ENCODE results near the gene TSR3. TPM values are rescaled to one million over a fixed set of nuclear protein-coding genes. Genes with fewer than 3 reads are reported as not detected.
A peak's percentile ranks its signal among the peaks of the same experiment; 100 is the strongest.

The TSR3 gene
- total and polyA plus RNA-seq, 2 of the 13 experiments (the other 11 are each of a cell fraction or from before 2014, with no cell fraction given) = 24.2 to 51.0 TPM

DNA sequence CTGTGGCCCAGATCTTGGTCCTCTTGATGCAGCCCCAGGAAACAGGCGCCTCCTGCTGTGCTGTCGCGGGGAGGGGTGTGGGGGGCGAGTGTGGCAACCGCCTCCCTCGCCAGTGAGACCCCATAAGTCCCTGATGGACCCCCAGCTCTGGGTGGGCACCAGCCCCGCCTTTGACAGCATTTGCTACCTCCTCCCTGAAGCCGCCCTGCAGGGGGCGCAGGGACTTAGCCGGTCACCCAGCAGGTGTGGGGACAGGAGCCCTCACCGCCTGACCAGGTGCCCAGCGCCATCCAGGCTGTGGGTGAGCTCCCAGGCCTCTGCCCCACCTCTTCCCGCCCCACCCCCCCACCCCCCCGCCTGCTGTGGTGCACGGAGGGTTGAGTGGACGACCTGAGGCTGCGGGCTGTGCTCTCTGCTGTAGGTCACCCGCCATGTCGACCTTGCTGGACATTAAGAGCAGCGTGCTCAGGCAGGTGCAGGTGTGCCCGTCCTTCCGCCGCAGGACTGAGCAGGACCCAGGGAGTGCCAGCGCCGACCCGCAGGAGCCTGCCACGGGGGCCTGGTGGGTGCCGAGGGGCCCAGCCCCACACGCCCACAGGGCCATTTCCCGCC is 13.5 kb downstream of the TSR3 start (continued):
- TF ChIP-seq, protein P1, sequence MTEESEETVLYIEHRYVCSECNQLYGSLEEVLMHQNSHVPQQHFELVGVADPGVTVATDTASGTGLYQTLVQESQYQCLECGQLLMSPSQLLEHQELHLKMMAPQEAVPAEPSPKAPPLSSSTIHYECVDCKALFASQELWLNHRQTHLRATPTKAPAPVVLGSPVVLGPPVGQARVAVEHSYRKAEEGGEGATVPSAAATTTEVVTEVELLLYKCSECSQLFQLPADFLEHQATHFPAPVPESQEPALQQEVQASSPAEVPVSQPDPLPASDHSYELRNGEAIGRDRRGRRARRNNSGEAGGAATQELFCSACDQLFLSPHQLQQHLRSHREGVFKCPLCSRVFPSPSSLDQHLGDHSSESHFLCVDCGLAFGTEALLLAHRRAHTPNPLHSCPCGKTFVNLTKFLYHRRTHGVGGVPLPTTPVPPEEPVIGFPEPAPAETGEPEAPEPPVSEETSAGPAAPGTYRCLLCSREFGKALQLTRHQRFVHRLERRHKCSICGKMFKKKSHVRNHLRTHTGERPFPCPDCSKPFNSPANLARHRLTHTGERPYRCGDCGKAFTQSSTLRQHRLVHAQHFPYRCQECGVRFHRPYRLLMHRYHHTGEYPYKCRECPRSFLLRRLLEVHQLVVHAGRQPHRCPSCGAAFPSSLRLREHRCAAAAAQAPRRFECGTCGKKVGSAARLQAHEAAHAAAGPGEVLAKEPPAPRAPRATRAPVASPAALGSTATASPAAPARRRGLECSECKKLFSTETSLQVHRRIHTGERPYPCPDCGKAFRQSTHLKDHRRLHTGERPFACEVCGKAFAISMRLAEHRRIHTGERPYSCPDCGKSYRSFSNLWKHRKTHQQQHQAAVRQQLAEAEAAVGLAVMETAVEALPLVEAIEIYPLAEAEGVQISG (CRISPR knock-in tag; IDR thresholded peaks at IDR 0.05) = no peak
- TF ChIP-seq ATAD3A (CRISPR knock-in tag; IDR thresholded peaks at IDR 0.05) = no peak
- TF ChIP-seq, protein P2, sequence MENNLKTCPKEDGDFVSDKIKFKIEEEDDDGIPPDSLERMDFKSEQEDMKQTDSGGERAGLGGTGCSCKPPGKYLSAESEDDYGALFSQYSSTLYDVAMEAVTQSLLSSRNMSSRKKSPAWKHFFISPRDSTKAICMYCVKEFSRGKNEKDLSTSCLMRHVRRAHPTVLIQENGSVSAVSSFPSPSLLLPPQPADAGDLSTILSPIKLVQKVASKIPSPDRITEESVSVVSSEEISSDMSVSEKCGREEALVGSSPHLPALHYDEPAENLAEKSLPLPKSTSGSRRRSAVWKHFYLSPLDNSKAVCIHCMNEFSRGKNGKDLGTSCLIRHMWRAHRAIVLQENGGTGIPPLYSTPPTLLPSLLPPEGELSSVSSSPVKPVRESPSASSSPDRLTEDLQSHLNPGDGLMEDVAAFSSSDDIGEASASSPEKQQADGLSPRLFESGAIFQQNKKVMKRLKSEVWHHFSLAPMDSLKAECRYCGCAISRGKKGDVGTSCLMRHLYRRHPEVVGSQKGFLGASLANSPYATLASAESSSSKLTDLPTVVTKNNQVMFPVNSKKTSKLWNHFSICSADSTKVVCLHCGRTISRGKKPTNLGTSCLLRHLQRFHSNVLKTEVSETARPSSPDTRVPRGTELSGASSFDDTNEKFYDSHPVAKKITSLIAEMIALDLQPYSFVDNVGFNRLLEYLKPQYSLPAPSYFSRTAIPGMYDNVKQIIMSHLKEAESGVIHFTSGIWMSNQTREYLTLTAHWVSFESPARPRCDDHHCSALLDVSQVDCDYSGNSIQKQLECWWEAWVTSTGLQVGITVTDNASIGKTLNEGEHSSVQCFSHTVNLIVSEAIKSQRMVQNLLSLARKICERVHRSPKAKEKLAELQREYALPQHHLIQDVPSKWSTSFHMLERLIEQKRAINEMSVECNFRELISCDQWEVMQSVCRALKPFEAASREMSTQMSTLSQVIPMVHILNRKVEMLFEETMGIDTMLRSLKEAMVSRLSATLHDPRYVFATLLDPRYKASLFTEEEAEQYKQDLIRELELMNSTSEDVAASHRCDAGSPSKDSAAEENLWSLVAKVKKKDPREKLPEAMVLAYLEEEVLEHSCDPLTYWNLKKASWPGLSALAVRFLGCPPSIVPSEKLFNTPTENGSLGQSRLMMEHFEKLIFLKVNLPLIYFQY (CRISPR knock-in tag; IDR thresholded peaks at IDR 0.05; ENCODE audit: borderline replicate concordance) = no peak
- peak; percentile 58 for TF ChIP-seq STAG1 (CRISPR knock-in tag; IDR thresholded peaks at IDR 0.05)
- no peak for TF ChIP-seq MAZ (IDR thresholded peaks at IDR 0.05; ENCODE audit: borderline replicate concordance, low read depth, low read length)
- no peak for TF ChIP-seq MAZ (CRISPR knock-in tag; IDR thresholded peaks at IDR 0.05; ENCODE audit: low read depth)
- TF ChIP-seq RAD21 (CRISPR knock-in tag; IDR thresholded peaks at IDR 0.05) = peak; percentile 21; the same call in 1 of the 2 replicates
- peak; percentile 52; the same call in 1 of the 2 replicates for TF ChIP-seq TGIF2 (CRISPR knock-in tag; IDR thresholded peaks at IDR 0.05)
- no peak for TF ChIP-seq ZNF552 (CRISPR knock-in tag; IDR thresholded peaks at IDR 0.05; ENCODE audit: borderline replicate concordance)
- TF ChIP-seq, protein P3, sequence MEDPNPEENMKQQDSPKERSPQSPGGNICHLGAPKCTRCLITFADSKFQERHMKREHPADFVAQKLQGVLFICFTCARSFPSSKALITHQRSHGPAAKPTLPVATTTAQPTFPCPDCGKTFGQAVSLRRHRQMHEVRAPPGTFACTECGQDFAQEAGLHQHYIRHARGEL (CRISPR knock-in tag; IDR thresholded peaks at IDR 0.05) = no peak
- peak; percentile 94 for TF ChIP-seq PCBP1 (IDR thresholded peaks at IDR 0.05; ENCODE audit: borderline replicate concordance, low read depth, low read length)
- TF ChIP-seq, protein P4, sequence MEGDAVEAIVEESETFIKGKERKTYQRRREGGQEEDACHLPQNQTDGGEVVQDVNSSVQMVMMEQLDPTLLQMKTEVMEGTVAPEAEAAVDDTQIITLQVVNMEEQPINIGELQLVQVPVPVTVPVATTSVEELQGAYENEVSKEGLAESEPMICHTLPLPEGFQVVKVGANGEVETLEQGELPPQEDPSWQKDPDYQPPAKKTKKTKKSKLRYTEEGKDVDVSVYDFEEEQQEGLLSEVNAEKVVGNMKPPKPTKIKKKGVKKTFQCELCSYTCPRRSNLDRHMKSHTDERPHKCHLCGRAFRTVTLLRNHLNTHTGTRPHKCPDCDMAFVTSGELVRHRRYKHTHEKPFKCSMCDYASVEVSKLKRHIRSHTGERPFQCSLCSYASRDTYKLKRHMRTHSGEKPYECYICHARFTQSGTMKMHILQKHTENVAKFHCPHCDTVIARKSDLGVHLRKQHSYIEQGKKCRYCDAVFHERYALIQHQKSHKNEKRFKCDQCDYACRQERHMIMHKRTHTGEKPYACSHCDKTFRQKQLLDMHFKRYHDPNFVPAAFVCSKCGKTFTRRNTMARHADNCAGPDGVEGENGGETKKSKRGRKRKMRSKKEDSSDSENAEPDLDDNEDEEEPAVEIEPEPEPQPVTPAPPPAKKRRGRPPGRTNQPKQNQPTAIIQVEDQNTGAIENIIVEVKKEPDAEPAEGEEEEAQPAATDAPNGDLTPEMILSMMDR (CRISPR knock-in tag; IDR thresholded peaks at IDR 0.05) = peak; percentile 81
